Tibial nerve (tissue), 4 donors: Measurements from ENCODE around the gene INPP5K.

Experiments
- CTCF ChIP-seq, 5 experiments: fragments of 200-600 bp in 3 of 5; fragments of 450-650 bp in 2 of 5; sonication (generic) in 3 of 5; IDR thresholded peaks; one replicate each; pipeline ENCODE4 v1.5.1; 2016 to 2019; ENCODE audit warnings: antibody characterized with exemption in 5 of 5, mild to moderate bottlenecking in 3 of 5, moderate library complexity in 2 of 5
- EP300 ChIP-seq, 2 donors: sonication (generic); formaldehyde crosslinking; IDR thresholded peaks; one replicate each; pipeline ENCODE4 v1.6.1; 2017; ENCODE audit warnings: antibody characterized with exemption in 2 of 2, mild to moderate bottlenecking in 1 of 2
- POLR2A ChIP-seq, 2 donors: fragments of 450-650 bp; IDR thresholded peaks; one replicate each; pipeline ENCODE4 v1.6.1; 2017; ENCODE audit warnings: antibody characterized with exemption in 2 of 2, mild to moderate bottlenecking in 2 of 2, moderate library complexity in 2 of 2

DNA sequence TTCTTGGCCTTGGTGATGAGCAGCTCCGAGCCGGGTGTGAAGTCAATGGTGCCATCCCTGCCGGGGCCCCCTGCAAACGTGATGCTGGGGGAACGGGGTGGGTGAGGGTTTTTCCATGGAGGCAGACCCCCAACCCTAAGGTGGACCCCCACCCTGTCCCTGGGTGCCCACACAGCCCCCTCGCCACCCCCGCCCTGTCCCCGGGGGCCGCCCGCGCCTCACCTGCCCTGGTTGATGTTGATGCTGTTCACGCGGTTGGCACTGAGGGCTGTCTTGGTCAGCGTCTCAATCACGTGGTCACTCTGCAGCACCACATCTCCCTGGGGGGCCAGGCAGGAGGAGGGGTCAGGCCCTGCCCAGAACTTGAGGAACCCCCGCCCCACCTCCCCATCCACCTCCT lies 49.2 kb downstream of the INPP5K start:
- TF ChIP-seq CTCF (IDR thresholded peaks at IDR 0.05): no peak
- TF ChIP-seq POLR2A (IDR thresholded peaks at IDR 0.05): no peak
- no peak for TF ChIP-seq EP300 (IDR thresholded peaks at IDR 0.05)
